Testis (tissue), 2 donors: ENCODE measurements around the gene WDR4.

Experiments
- POLR2A ChIP-seq: fragments of 450-650 bp; IDR thresholded peaks from one replicate; pipeline ENCODE4 v1.6.1; 2017; ENCODE audit warnings: antibody characterized with exemption, mild to moderate bottlenecking, moderate library complexity
- TF ChIP-seq, protein P1 (sequence below), 3 experiments: fragments of 450-650 bp in 2 of 3; fragments of 200-600 bp in 1 of 3; sonication (generic) in 1 of 3; IDR thresholded peaks; one replicate each; pipeline ENCODE4 v1.5.1; 2016 to 2019; ENCODE audit warnings: antibody characterized with exemption in 3 of 3, mild to moderate bottlenecking in 2 of 3, moderate library complexity in 1 of 3

DNA sequence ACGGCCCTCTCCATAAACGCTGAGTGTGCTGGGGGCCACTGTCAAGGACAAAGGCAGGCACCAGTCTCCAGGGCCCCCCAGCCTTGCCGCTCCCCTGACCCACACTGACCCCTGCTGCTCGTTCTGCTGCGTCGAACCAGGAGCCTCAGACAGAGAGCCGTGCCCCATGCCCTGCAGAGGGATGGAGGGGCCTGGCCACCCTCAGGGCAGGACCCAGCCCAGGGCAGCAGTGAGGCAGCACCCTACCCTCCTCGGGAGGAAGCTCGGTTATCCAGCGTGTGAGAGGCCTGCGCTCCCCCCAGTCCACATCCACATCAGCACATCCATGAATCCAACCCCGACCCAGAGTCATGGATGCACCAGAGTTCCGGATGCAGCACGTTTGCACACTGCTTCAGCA lies 15.1 kb downstream of the WDR4 start:
- TF ChIP-seq, protein P1, sequence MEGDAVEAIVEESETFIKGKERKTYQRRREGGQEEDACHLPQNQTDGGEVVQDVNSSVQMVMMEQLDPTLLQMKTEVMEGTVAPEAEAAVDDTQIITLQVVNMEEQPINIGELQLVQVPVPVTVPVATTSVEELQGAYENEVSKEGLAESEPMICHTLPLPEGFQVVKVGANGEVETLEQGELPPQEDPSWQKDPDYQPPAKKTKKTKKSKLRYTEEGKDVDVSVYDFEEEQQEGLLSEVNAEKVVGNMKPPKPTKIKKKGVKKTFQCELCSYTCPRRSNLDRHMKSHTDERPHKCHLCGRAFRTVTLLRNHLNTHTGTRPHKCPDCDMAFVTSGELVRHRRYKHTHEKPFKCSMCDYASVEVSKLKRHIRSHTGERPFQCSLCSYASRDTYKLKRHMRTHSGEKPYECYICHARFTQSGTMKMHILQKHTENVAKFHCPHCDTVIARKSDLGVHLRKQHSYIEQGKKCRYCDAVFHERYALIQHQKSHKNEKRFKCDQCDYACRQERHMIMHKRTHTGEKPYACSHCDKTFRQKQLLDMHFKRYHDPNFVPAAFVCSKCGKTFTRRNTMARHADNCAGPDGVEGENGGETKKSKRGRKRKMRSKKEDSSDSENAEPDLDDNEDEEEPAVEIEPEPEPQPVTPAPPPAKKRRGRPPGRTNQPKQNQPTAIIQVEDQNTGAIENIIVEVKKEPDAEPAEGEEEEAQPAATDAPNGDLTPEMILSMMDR (IDR thresholded peaks at IDR 0.05) = no peak
- TF ChIP-seq POLR2A = no peak
